ENCODE data around the gene OR7G2.

DNA sequence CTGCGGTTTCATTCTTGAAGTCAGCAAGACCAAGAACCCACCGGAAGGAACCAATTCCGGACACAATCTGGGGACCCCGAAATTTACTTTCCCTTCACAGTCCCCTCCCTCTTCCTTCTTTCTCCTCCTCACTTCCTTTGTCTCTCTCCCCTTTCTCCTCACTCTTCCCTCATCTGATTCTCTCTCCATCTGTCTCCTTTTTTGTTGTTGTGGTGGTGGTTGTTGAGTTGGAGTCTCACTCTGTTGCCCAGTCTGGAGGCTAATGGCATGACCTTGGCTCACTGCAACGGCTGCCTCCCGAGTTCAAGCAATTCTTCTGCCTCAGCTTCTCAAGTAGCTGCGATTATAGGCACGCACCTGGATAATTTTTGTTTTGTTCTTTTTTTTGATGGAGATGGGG lies 53.1 kb downstream of the OR7G2 start:
- TF ChIP-seq EZH2 (IDR thresholded peaks at IDR 0.05), result no peak
- TF ChIP-seq POLR2AphosphoS5 (IDR thresholded peaks at IDR 0.05; ENCODE audit: borderline replicate concordance, low read depth, low read length), result no peak
- TF ChIP-seq FOXP2 (optimal IDR thresholded peaks at IDR 0.05; ENCODE audit: control extremely low read depth, extremely low read length, insufficient read depth), result no peak
